Measurements from ENCODE around the gene TMC8. TPM values are rescaled to one million over a fixed set of nuclear protein-coding genes. Genes with fewer than 3 reads are reported as not detected.

TMC8 gene
- total RNA-seq, 4 donors from 2014 or later = 1.3 to 5.3 (median 2.3) TPM

- Histone ChIP-seq H3K36me3 (peaks cover 80 to 100% (median 98%) of the 10 kb centered on the region in 4 donors), H3K27me3 (no peaks in the 10 kb centered on the region), H3K27ac (replicated peaks in 1 of 4) (no peak overlapping the region), H3K9me3 (no peaks in the 10 kb centered on the region), H3K4me3 (no peak overlapping the region), H3K4me1 (no peaks in the 10 kb centered on the region)
- TF ChIP-seq EP300 (IDR thresholded peaks at IDR 0.05) = no peak
- no peak for DNase-seq (ENCODE audit: extremely low spot score)
- WGBS = 81% methylated on average over 9 of the region's 9 CpGs
- intact Hi-C loops (cut with DNase I) = no loop called here
These were observed 34.5 kb upstream of the TMC8 start for GRCh38 chr17:78096093-78096492.

- TF ChIP-seq CTCF (IDR thresholded peaks at IDR 0.05) = no peak
- no peak for TF ChIP-seq POLR2AphosphoS5 (IDR thresholded peaks at IDR 0.05)
- TF ChIP-seq POLR2A (IDR thresholded peaks at IDR 0.05; ENCODE audit: low read depth) = no peak
- TF ChIP-seq EP300 (IDR thresholded peaks at IDR 0.05) = no peak
- no peak for DNase-seq (ENCODE audit: extremely low spot score)
- intact Hi-C loops (cut with DNase I) = no loop called here
- 76% methylated on average over 5 of the region's 5 CpGs for WGBS
- Histone ChIP-seq H3K4me3 (no peak overlapping the region), H3K27me3 (no peaks in the 10 kb centered on the region), H3K9me3 (no peaks in the 10 kb centered on the region), H3K4me1 (peaks cover 0 to 14% (median 9%) of the 10 kb centered on the region in 4 donors), H3K36me3 (peaks cover 54 to 99% (median 88%) of the 10 kb centered on the region in 4 donors), H3K27ac (replicated peaks in 1 of 4) (no peak overlapping the region)
These were observed 29.5 kb upstream of the TMC8 start for GRCh38 chr17:78101112-78101511.

- no peak for DNase-seq (ENCODE audit: extremely low spot score)
- Histone ChIP-seq H3K4me1 (peaks cover 0 to 14% (median 9%) of the 10 kb centered on the region in 4 donors), H3K27ac (replicated peaks in 1 of 4) (no peak overlapping the region), H3K36me3 (peaks cover 49 to 96% (median 84%) of the 10 kb centered on the region in 4 donors), H3K9me3 (no peaks in the 10 kb centered on the region), H3K4me3 (no peak overlapping the region), H3K27me3 (no peaks in the 10 kb centered on the region)
- intact Hi-C loops (cut with DNase I) = no loop called here
- TF ChIP-seq CTCF (IDR thresholded peaks at IDR 0.05) (no peak), POLR2AphosphoS5 (IDR thresholded peaks at IDR 0.05) (no peak), POLR2A (IDR thresholded peaks at IDR 0.05; ENCODE audit: low read depth) (no peak), EP300 (IDR thresholded peaks at IDR 0.05) (no peak)
- 97% methylated on average over 10 of the region's 10 CpGs for WGBS
These were observed 29.0 kb upstream of the TMC8 start for GRCh38 chr17:78101542-78101941.

GRCh38 chr17:78103311-78103710, 27.3 kb upstream of the TMC8 start:
- Histone ChIP-seq H3K36me3 (peaks cover 35 to 93% (median 68%) of the 10 kb centered on the region in 4 donors), H3K27me3 (no peaks in the 10 kb centered on the region), H3K9me3 (no peaks in the 10 kb centered on the region), H3K27ac (replicated peaks in 1 of 4) (peak overlapping the region in 2 of 4 donors; percentile 13 to 27), H3K4me3 (no peak overlapping the region), H3K4me1 (peaks cover 0 to 20% (median 15%) of the 10 kb centered on the region in 4 donors)
- TF ChIP-seq POLR2A (IDR thresholded peaks at IDR 0.05; ENCODE audit: low read depth) (no peak), CTCF (IDR thresholded peaks at IDR 0.05) (no peak), EP300 (IDR thresholded peaks at IDR 0.05) (no peak), POLR2AphosphoS5 (IDR thresholded peaks at IDR 0.05) (no peak)
- intact Hi-C loops (cut with DNase I) = no loop called here
- no peak for DNase-seq (ENCODE audit: extremely low spot score)
- 63% methylated on average over 3 of the region's 4 CpGs for WGBS

- Histone ChIP-seq H3K4me3 (no peak overlapping the region), H3K27ac (replicated peaks in 1 of 4) (peak overlapping the region in 1 of 4 donors; percentile 8), H3K27me3 (no peaks in the 10 kb centered on the region), H3K36me3 (peaks cover 23 to 92% (median 62%) of the 10 kb centered on the region in 4 donors), H3K4me1 (peaks cover 0 to 28% (median 15%) of the 10 kb centered on the region in 4 donors), H3K9me3 (no peaks in the 10 kb centered on the region)
- TF ChIP-seq EP300 (IDR thresholded peaks at IDR 0.05) (no peak), POLR2AphosphoS5 (IDR thresholded peaks at IDR 0.05) (no peak), CTCF (IDR thresholded peaks at IDR 0.05) (no peak), POLR2A (IDR thresholded peaks at IDR 0.05; ENCODE audit: low read depth) (no peak)
- no peak for DNase-seq (ENCODE audit: extremely low spot score)
- 80% methylated on average over 4 of the region's 28 CpGs for WGBS
- intact Hi-C loops (cut with DNase I) = no loop called here
These were observed 26.0 kb upstream of the TMC8 start for GRCh38 chr17:78104540-78104941.

Measured in esophagus muscularis mucosa (tissue), 4 donors.